Fibroblast of pulmonary artery (primary cell): Measurements from ENCODE around the gene CXorf51A.
"Not testable (repeated sequence)": the region's sequence is repeated elsewhere in the genome, so short reads cannot be mapped to it uniquely, and the experiment has no call there.

ENCODE experiments used
- DNase-seq: peaks from one replicate; pipeline ENCODE4 v3.0.0-alpha.2; 2010; ENCODE audit warnings: low read depth
- H3K4me3 ChIP-seq: replicated peaks from 2 replicates; pipeline ENCODE4 v1.5.1; 2011; ENCODE audit warnings: low read depth, mild to moderate bottlenecking, control low read depth, low read length, moderate library complexity
- TF ChIP-seq, protein P1 (sequence below): IDR thresholded peaks from 2 replicates; pipeline ENCODE4 v1.5.1; 2011; ENCODE audit warnings: mild to moderate bottlenecking, control low read depth, low read length, inconsistent platforms; ENCODE audit errors: missing control alignments

Gene CXorf51A

DNA sequence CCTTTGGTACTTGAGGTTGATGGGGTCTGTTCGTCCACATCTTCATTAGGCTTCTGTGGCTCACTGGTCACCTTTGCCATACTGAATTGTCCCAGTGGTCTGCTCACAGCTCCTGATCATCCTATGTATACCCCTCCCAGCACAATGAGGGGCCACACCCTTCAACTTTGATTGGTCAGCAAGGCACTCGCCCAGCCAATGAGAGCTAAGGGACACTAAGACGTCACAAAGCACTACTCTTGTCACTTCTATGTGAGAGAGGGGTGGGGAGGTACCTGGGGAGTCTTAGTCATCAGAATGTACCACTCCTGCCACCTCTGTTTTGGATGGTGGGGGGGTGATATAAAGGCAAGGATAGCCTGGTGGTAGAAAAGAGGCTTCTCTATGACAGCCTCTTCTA, at the start of gene CXorf51A:
Gene CXorf51A, minus strand, starts transcription at position 101 of the 400 bp plus-strand sequence. Its CDS starts 21 bp downstream, at position 80.
- H3K4me3 ChIP-seq, DNase-seq: not testable (repeated sequence)

DNA sequence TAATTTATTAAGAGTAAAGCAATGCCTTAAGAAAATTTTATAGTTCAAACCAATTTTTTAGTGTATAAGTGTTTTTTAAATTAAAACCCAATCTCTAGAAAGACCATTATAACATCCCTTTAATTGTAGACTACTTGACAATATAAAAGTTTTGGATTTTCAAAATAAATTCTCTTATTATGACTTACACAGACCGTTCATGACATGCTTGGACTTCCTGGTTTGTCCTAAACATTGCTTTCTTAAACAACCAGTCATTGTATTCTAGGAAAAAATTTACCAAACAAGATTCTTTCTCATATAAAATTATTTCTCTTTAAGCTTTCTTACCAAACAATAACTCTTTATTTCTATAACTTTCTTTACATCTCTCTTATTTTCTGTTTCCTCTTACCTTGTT, 49.0 kb upstream of the CXorf51A start:
- TF ChIP-seq, protein P1, sequence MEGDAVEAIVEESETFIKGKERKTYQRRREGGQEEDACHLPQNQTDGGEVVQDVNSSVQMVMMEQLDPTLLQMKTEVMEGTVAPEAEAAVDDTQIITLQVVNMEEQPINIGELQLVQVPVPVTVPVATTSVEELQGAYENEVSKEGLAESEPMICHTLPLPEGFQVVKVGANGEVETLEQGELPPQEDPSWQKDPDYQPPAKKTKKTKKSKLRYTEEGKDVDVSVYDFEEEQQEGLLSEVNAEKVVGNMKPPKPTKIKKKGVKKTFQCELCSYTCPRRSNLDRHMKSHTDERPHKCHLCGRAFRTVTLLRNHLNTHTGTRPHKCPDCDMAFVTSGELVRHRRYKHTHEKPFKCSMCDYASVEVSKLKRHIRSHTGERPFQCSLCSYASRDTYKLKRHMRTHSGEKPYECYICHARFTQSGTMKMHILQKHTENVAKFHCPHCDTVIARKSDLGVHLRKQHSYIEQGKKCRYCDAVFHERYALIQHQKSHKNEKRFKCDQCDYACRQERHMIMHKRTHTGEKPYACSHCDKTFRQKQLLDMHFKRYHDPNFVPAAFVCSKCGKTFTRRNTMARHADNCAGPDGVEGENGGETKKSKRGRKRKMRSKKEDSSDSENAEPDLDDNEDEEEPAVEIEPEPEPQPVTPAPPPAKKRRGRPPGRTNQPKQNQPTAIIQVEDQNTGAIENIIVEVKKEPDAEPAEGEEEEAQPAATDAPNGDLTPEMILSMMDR: no peak
- no peak overlapping the region for H3K4me3 ChIP-seq
- DNase-seq: no peak

DNA sequence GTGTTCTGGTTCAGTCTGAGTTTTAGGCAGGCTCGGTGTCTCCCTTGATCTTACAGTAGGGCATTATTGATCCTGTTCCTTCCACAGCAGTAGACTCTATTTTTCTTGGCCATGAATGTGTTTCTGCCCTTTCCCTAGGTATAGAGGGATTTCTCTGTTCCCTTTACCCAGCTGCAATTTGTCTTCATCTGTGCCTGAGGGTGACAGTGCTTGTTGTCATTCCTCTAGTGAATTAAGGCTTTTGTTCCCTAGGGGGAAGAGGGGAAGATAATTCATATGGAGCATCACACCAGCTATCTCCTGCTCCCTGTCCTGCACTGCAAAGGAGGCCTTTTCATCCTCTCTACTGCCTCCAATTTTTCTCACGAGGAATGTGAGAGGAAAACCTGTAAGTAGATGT, 39.7 kb upstream of the CXorf51A start:
- TF ChIP-seq, protein P1: no peak
- DNase-seq: no peak
- H3K4me3 ChIP-seq: no peak overlapping the region

DNA sequence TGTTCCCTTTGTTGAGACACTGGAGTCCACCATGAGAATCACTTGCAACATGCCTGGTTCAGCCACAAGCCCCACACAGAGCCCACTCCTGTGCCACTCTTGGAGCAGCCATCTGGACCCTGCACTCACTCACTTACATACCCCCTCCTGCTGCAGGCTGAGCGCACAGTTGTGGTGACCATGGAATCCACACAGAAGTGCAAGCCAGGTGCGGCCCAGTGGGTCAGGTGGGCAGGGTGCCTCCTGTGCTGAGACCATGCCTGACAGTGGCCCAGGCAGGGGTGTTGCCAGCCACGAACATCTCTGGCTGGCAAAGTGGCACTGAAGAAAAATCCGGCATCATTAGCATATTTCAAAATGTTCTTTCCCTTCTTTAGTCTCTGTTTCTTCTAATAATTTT, 17.4 kb upstream of the CXorf51A start:
- H3K4me3 ChIP-seq: no peak overlapping the region
- TF ChIP-seq, protein P1: no peak
- DNase-seq: no peak

DNA sequence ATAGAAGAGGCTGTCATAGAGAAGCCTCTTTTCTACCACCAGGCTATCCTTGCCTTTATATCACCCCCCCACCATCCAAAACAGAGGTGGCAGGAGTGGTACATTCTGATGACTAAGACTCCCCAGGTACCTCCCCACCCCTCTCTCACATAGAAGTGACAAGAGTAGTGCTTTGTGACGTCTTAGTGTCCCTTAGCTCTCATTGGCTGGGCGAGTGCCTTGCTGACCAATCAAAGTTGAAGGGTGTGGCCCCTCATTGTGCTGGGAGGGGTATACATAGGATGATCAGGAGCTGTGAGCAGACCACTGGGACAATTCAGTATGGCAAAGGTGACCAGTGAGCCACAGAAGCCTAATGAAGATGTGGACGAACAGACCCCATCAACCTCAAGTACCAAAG, 5.1 kb downstream of the CXorf51A start, which contains the start of gene CXorf51B:
Gene CXorf51B, plus strand, starts transcription at position 301 of the 400 bp plus-strand sequence. Its CDS starts 21 bp downstream, at position 322.
- DNase-seq, H3K4me3 ChIP-seq: not testable (repeated sequence)
